Fibroblast of villous mesenchyme (primary cell): ENCODE results near the gene NKTR. TPM values are rescaled to one million over a fixed set of nuclear protein-coding genes. Genes with fewer than 3 reads are reported as not detected.
A peak's percentile ranks its signal among the peaks of the same experiment; 100 is the strongest.

ENCODE experiments used
- DNase-seq: peaks from one replicate; pipeline ENCODE4 v3.0.0-alpha.2; 2010; ENCODE audit warnings: low read depth
- H3K4me3 ChIP-seq: 2 replicates; pipeline ENCODE4 v1.5.1; 2011; ENCODE audit warnings: low read depth, mild to moderate bottlenecking, low read length
- CTCF ChIP-seq: IDR thresholded peaks from 2 replicates; pipeline ENCODE4 v1.5.1; 2012; ENCODE audit warnings: low read depth, mild to moderate bottlenecking, low read length; ENCODE audit not compliant: insufficient read depth
- total RNA-seq: library from RNA; depleted of rRNA; stranded (reverse); fragments of >200 nt; gene quantifications from 2 replicates; pipeline ENCODE4 v1.2.3, GENCODE V29; 2012

Gene NKTR
- total RNA-seq, 1 donor, result 82.9 TPM

GRCh38 chr3:42582474-42583070 is 17.9 kb upstream of the NKTR start:
- no peak for TF ChIP-seq CTCF
- no peak for DNase-seq

GRCh38 chr3:42588625-42589024 is 11.9 kb upstream of the NKTR start:
- no peak for TF ChIP-seq CTCF
- DNase-seq, result no peak
- no peak overlapping the region for H3K4me3 ChIP-seq

More at GRCh38 chr3:42582474-42583070, 17.9 kb upstream of the NKTR start:
- peak overlapping the region; percentile 86 for H3K4me3 ChIP-seq

GRCh38 chr3:42589382-42590109 is 10.9 kb upstream of the NKTR start:
- H3K4me3 ChIP-seq, result peak overlapping the region; percentile 79
- no peak for DNase-seq
- no peak for TF ChIP-seq CTCF

GRCh38 chr3:42590989-42591756 is 9.3 kb upstream of the NKTR start:
- H3K4me3 ChIP-seq, result peak overlapping the region; percentile 79
- peak; percentile 19 for DNase-seq
- TF ChIP-seq CTCF, result no peak

GRCh38 chr3:42591811-42592210 is 8.7 kb upstream of the NKTR start:
- peak overlapping the region; percentile 79 for H3K4me3 ChIP-seq
- no peak for DNase-seq
- TF ChIP-seq CTCF, result no peak

- TF ChIP-seq CTCF, result no peak
- DNase-seq, result no peak
- no peak overlapping the region for H3K4me3 ChIP-seq
These were observed 6.9 kb upstream of the NKTR start for GRCh38 chr3:42593635-42594034.
